Body of pancreas (tissue), 4 donors: ENCODE measurements around the gene MET. TPM values are rescaled to one million over a fixed set of nuclear protein-coding genes. Genes with fewer than 3 reads are reported as not detected.

ENCODE experiments used
- ATAC-seq: fragments of 150-250 bp; one replicate; pipeline ENCODE4 v1.9.1; 2016
- DNase-seq, 4 donors: peaks; one replicate each; pipeline ENCODE4 v3.0.0-alpha.2; 2019
- H3K27ac ChIP-seq, 4 donors: fragments of 200-600 bp; sonication (generic); 1 replicate in 3 of 4; 2 replicates in 1 of 4; pipeline versions ENCODE4 v1.5.1 to v1.6.1; 2016 to 2019; ENCODE audit warnings: mild to moderate bottlenecking in 1 of 4, mixed read lengths in 1 of 4, moderate library complexity in 1 of 4
- H3K27me3 ChIP-seq, 2 donors: fragments of 200-600 bp; sonication (generic); one replicate each; pipeline ENCODE4 v1.6.0; 2016; ENCODE audit warnings: mild to moderate bottlenecking in 1 of 2
- H3K36me3 ChIP-seq, 2 donors: fragments of 200-600 bp; sonication (generic); replicated peaks in 1 of 2; 2 replicates each; pipeline ENCODE4 v1.5.1; 2016; ENCODE audit warnings: low read depth in 2 of 2; ENCODE audit not compliant: insufficient read depth in 1 of 2
- H3K4me1 ChIP-seq: fragments of 200-600 bp; sonication (generic); one replicate; pipeline ENCODE4 v1.6.0; 2016
- H3K4me3 ChIP-seq, 2 donors: fragments of 200-600 bp; sonication (generic); 1 replicate in 1 of 2; 2 replicates in 1 of 2; pipeline ENCODE4 v1.5.1; 2016 to 2019
- H3K9me3 ChIP-seq, 3 donors: fragments of 200-600 bp; sonication (generic); 1 replicate in 2 of 3; 2 replicates in 1 of 3; pipeline ENCODE4 v1.5.1; 2016
- CTCF ChIP-seq, 7 experiments: fragments of 450-650 bp in 4 of 7; fragments of 200-600 bp in 3 of 7; sonication (generic) in 3 of 7; IDR thresholded peaks; one replicate each; pipeline ENCODE4 v1.5.1; 2016 to 2019; ENCODE audit warnings: antibody characterized with exemption in 7 of 7
- POLR2A ChIP-seq, 3 donors: fragments of 450-650 bp; IDR thresholded peaks; one replicate each; pipeline ENCODE4 v1.6.1; 2016; ENCODE audit warnings: antibody characterized with exemption in 3 of 3, mild to moderate bottlenecking in 2 of 3
- WGBS, 2 donors: methylation state at CpG; one replicate each; pipeline ENCODE4 v1.1.5; 2017; 5-methylcytosine and 5-hydroxymethylcytosine counted together
- intact Hi-C: fragments of 100-400 bp; cut with DNase I; formaldehyde crosslinking; loops from one replicate; pipeline ENCODE4 v1.15.1; 2023
- total RNA-seq, 2 donors: library from RNA; depleted of rRNA; stranded (reverse); fragments of >200 nt; gene quantifications; one replicate each; pipeline ENCODE4 v1.1.0, GENCODE V29; 2016

The MET gene
- total RNA-seq, 2 donors from 2014 or later: 21.3 to 23.7 TPM

GRCh38 chr7:116630932-116631671 lies 40.9 kb upstream of the MET start:
- Histone ChIP-seq H3K27me3 (no peaks in the 10 kb centered on the region), H3K4me3 (no peak overlapping the region), H3K4me1 (peaks cover 44% of the 10 kb centered on the region), H3K27ac (peak overlapping the region; percentile 80 to 86 (median 82)), H3K36me3 (no peaks in the 10 kb centered on the region), H3K9me3 (no peaks in the 10 kb centered on the region)
- intact Hi-C loops: no loop called here
- no peak for TF ChIP-seq CTCF (IDR thresholded peaks at IDR 0.05)
- TF ChIP-seq POLR2A (IDR thresholded peaks at IDR 0.05): peak in 2 of 3 donors; percentile 58 to 63
- 35 to 54% methylated on average over 10 of the region's 10 CpGs for WGBS, 2 donors
- peak; percentile 89 to 95 (median 94) for DNase-seq
- peak; percentile 94 for ATAC-seq

- Histone ChIP-seq H3K9me3 (no peaks in the 10 kb centered on the region), H3K4me1 (peaks cover 44% of the 10 kb centered on the region), H3K36me3 (no peaks in the 10 kb centered on the region), H3K4me3 (no peak overlapping the region), H3K27me3 (no peaks in the 10 kb centered on the region), H3K27ac (peak overlapping the region; percentile 80 to 86 (median 82))
- ATAC-seq (no peak), DNase-seq (no peak)
- WGBS, 2 donors: 73 to 80% methylated on average over 2 of the region's 2 CpGs
- intact Hi-C loops: no loop called here
- TF ChIP-seq CTCF (IDR thresholded peaks at IDR 0.05) (no peak), POLR2A (IDR thresholded peaks at IDR 0.05) (no peak)
Measured at GRCh38 chr7:116631676-116632075, 40.3 kb upstream of the MET start.

GRCh38 chr7:116632384-116632783 lies 39.6 kb upstream of the MET start:
- WGBS, 2 donors: 92 to 97% methylated on average over 1 of the region's 1 CpG
- ATAC-seq (no peak), DNase-seq (no peak)
- Histone ChIP-seq H3K4me3 (no peak overlapping the region), H3K36me3 (no peaks in the 10 kb centered on the region), H3K4me1 (peaks cover 44% of the 10 kb centered on the region), H3K9me3 (no peaks in the 10 kb centered on the region), H3K27me3 (no peaks in the 10 kb centered on the region), H3K27ac (no peak overlapping the region)
- intact Hi-C loops: no loop called here
- TF ChIP-seq CTCF (IDR thresholded peaks at IDR 0.05) (no peak), POLR2A (IDR thresholded peaks at IDR 0.05) (no peak)

GRCh38 chr7:116633131-116633988 lies 38.6 kb upstream of the MET start:
- Histone ChIP-seq H3K27me3 (no peaks in the 10 kb centered on the region), H3K4me3 (no peak overlapping the region), H3K27ac (peak overlapping the region; percentile 0 to 60 (median 26)), H3K9me3 (no peaks in the 10 kb centered on the region), H3K36me3 (no peaks in the 10 kb centered on the region), H3K4me1 (peaks cover 42% of the 10 kb centered on the region)
- DNase-seq (peak in 2 of 4 donors; percentile 23 to 46), ATAC-seq (no peak)
- WGBS, 2 donors: 71 to 77% methylated on average over 13 of the region's 13 CpGs
- peak in 1 of 7 experiments; percentile 35 for TF ChIP-seq CTCF (IDR thresholded peaks at IDR 0.05)
- TF ChIP-seq POLR2A (IDR thresholded peaks at IDR 0.05): no peak
- intact Hi-C loops: no loop called here
